ENCODE measurements around the gene OR8B2. TPM values are rescaled to one million over a fixed set of nuclear protein-coding genes. Genes with fewer than 3 reads are reported as not detected.
"Not testable (repeated sequence)": the region's sequence is repeated elsewhere in the genome, so short reads cannot be mapped to it uniquely, and the experiment has no call there.

The OR8B2 gene, protein sequence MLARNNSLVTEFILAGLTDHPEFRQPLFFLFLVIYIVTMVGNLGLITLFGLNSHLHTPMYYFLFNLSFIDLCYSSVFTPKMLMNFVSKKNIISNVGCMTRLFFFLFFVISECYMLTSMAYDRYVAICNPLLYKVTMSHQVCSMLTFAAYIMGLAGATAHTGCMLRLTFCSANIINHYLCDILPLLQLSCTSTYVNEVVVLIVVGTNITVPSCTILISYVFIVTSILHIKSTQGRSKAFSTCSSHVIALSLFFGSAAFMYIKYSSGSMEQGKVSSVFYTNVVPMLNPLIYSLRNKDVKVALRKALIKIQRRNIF
- polyA plus RNA-seq (ENCODE audit: insufficient read length in 4 of 4): not detected

DNA sequence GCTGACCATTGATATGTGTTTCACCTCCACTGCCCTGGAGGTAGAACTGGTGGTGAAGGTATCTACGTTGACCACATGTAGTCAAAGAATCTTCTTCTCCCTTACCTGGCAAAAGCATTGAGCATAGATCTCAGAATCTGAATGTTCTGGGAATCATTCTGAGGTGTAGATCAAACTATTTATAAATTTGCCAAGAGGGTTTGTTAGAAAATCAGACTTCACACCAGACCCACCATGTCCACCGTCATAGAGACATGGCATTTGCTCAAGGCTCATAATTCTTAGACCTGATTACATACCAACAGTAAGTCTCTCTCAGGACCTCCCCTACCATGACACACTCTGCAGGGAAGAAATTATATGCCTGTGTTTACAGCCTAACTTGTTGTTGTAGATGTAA, at the start of gene OR8B2:
Gene OR8B2 (minus strand): TSS at position 101 of the 400 bp plus-strand sequence. CDS start 1,156 bp downstream, outside the sequence.
- DNase-seq (ENCODE audit: low read depth in 4 of 4, low spot score in 3 of 4): no peak

GRCh38 chr11:124429599-124429998, 45.3 kb upstream of the OR8B2 start:
- DNase-seq (ENCODE audit: low read depth in 4 of 4, low spot score in 3 of 4): no peak

- no peak for DNase-seq (ENCODE audit: low read depth in 4 of 4, low spot score in 3 of 4)
Observed at GRCh38 chr11:124424384-124424921, 40.2 kb upstream of the OR8B2 start, which contains the start of gene OR8B4. OR8B4 (minus strand) TSS chr11:124424871; CDS start chr11:124424871, 0 bp downstream.

GRCh38 chr11:124421043-124421442, 36.7 kb upstream of the OR8B2 start:
- no peak for DNase-seq (ENCODE audit: low read depth in 4 of 4, low spot score in 3 of 4)

GRCh38 chr11:124415356-124415923, 31.1 kb upstream of the OR8B2 start:
- peak in 1 of 4 donors; percentile 3 for DNase-seq (ENCODE audit: low read depth in 4 of 4, low spot score in 3 of 4)

GRCh38 chr11:124409906-124410305, 25.6 kb upstream of the OR8B2 start:
- DNase-seq (ENCODE audit: low read depth in 4 of 4, low spot score in 3 of 4): no peak

GRCh38 chr11:124405581-124405980, 21.3 kb upstream of the OR8B2 start:
- no peak for DNase-seq (ENCODE audit: low read depth in 4 of 4, low spot score in 3 of 4)

GRCh38 chr11:124403186-124403585, 18.9 kb upstream of the OR8B2 start:
- DNase-seq (ENCODE audit: low read depth in 4 of 4, low spot score in 3 of 4): not testable (repeated sequence)

GRCh38 chr11:124402326-124402922, 18.1 kb upstream of the OR8B2 start:
- DNase-seq (ENCODE audit: low read depth in 4 of 4, low spot score in 3 of 4): peak in 2 of 4 donors; percentile 9 to 22

DNA sequence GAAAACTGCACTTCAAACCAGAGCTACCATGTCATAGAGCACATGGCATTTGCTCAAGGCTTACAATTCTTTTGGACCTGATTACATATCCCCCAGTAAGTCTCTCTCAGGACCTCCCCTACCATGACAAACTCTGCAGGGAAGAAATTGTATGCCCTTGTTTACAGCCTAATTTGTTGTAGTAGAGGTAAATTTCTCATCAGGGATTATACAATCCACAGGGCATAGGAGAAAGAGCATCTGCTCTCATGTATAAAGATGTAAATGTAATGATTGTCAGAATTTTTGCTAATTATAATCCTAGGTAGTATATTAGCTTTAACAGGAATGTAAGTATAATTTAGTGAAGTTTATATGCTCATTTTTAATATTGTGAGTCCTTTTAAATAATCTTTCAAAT, 14.6 kb upstream of the OR8B2 start, which contains the start of gene OR8B3:
Gene OR8B3 (minus strand): TSS at position 101 of the 400 bp plus-strand sequence. CDS start 1,673 bp downstream, outside the sequence.
- no peak for DNase-seq (ENCODE audit: low read depth in 4 of 4, low spot score in 3 of 4)

- not testable (repeated sequence) for DNase-seq (ENCODE audit: low read depth in 4 of 4, low spot score in 3 of 4)
Observed at GRCh38 chr11:124396847-124397246, 12.5 kb upstream of the OR8B2 start.

DNA sequence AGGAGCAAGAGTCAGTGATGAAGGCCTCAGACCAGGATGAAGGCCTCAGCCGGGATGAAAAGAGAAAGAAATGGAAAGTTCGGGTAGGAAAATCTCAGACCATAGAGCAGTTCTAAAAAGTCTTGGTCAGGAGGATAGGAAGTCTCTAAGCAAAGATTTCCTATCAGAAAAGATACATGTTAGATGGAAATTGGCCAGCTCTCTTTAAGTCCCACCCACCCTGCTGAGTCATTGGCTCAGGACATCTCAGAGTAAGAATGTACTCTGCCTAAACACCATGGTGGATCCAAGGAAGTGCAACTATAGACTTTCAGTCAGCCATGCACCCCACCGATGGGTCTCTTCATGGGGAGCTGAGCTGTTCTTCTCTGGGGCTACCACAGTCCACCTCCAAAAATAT, 10.1 kb upstream of the OR8B2 start:
- DNase-seq (ENCODE audit: low read depth in 4 of 4, low spot score in 3 of 4): no peak

DNA sequence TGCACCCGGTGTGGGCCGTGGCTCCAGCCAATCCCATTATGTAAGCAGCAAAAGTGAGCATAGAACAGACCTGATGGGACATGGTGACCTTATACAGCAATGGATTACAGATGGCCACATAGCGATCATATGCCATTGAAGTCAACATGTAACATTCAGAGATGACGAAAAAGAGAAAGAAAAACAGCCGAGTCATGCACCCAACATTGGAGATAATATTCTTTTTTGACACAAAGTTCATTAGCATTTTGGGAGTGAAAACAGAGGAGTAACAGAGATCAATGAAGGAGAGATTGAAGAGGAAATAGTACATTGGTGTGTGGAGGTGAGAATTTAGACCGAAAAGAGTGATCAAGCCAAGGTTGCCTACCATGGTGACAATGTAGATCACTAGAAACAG, 1.4 kb downstream of the OR8B2 start:
- not testable (repeated sequence) for DNase-seq (ENCODE audit: low read depth in 4 of 4, low spot score in 3 of 4)

DNA sequence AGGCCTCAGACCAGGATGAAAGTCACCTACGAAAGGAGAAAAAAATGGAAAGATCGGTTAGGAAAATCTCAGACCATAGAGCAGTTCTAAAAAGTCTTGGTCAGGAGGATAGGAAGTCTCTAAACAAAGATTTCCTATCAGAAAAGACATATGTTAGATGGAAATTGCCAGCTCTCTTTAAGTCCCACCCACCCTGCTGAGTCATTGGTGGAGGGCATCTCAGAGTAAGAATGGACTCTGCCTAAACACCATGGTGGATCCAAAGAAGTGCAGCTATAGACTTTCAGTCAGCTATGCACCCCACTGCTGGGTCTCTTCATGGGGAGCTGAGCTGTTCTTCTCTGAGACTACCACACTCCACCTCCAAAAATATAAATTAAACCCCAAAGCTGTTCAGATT, 3.7 kb downstream of the OR8B2 start:
- DNase-seq (ENCODE audit: low read depth in 4 of 4, low spot score in 3 of 4): no peak

DNA sequence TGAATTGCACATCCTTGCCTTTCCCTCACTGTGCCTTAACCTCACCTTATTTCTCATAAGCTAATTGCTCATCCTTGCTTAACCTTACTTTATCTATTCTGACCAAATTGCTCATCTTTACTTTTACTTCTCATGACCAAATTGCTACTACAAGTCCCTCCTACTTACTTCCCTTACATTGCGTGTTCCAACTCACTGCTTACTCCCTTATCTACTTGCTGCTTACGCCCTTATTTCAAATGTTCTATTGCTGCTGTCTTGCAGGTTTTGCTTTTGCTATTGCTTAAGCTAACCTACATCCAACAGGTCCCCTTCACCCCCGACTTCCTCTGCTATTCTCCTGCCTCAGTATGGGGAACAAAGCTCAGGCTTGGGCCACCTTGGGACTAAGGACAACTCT, 8.0 kb downstream of the OR8B2 start:
- no peak for DNase-seq (ENCODE audit: low read depth in 4 of 4, low spot score in 3 of 4)

DNA sequence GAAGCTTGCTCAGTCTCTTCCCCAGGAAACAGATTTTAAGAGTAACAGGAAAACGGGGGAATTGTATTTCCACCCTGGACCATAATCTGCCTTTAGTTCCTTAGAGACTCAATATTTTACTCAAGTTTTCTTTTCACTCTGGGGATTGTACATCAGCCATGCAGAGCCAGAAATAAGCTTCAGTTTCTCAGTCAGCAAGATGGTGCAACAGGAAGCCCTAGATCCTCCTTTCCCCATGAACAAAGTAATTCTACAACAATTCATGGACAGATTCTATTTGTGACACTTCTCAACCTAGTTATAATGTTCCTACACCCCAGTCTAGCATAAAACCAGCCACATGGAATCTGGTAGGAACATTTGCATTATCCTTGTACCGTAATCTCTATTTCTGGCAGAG, 24.7 kb downstream of the OR8B2 start:
- no peak for DNase-seq (ENCODE audit: low read depth in 4 of 4, low spot score in 3 of 4)

- DNase-seq (ENCODE audit: low read depth in 4 of 4, low spot score in 3 of 4): no peak
Observed at GRCh38 chr11:124346311-124346955, 37.9 kb downstream of the OR8B2 start.

DNA sequence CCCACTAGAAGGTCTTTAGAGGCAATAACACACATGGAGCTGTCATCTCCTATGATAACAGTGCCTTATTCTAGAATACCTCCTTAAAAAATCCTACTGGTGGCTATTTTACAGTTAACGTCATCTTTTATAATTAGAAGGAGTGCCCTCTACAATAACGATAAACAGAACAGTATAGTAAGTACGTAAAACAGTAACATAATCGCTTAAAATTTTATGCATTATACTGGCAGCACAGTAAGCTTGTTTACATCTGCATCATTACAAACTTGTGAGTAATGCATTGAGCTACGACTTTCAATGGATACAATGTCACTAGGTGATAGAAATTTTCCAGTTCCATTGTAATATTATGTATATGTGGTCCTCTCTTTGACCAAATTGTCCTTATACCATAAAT, 40.0 kb downstream of the OR8B2 start:
- no peak for DNase-seq (ENCODE audit: low read depth in 4 of 4, low spot score in 3 of 4)

- no peak for DNase-seq (ENCODE audit: low read depth in 4 of 4, low spot score in 3 of 4)
Observed at GRCh38 chr11:124340142-124340447, 44.2 kb downstream of the OR8B2 start.

DNA sequence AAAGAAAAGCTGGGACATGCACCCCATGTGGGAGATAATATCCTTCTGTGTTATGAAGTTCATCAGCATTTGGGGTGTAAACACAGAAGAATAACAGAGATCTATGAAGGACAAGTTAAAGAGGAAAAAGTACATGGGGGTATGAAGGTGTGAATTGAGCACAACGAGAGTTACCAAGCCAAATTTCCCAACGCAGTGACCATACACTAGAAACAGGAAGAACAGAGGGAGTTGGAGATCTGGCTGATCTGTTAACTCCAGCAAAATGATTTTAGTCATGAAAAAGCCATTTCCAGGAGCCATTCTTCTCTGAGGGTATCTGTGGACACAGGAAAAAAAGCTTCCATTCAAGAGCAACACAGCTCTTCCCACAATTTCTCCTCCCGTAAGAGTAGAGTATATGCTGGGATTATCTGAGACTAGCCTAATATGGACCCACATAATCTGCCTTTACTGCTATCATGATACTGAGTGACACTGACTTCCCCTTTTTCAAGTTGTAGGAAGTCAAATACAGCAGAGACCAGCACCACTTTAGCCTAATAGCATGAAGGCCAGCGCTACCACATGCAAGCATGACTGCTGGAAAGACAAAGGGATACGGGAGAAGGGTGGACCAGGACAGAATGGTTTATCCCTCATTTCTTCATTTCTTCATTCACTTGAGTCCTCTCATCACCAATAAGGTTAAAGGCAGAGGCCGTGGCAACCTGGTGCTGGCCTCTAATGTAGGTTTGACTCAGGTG, 44.7 kb downstream of the OR8B2 start:
- no peak for DNase-seq (ENCODE audit: low read depth in 4 of 4, low spot score in 3 of 4)

Measured in left renal pelvis (tissue), 4 donors.